K562 (cell line): Measurements from ENCODE around the gene CDS1.

Experiments used
- ARID2 ChIP-seq: fragments of 450-650 bp; IDR thresholded peaks from 2 replicates; pipeline ENCODE4 v1.6.1; 2017; ENCODE audit warnings: antibody characterized with exemption, mild to moderate bottlenecking
- CC2D1A ChIP-seq: fragments of 450-650 bp; IDR thresholded peaks from 2 replicates; pipeline ENCODE4 v1.6.1; 2017; ENCODE audit warnings: mild to moderate bottlenecking
- CREM ChIP-seq: IDR thresholded peaks from 2 replicates; pipeline ENCODE4 v1.6.1; 2014; ENCODE audit warnings: antibody characterized with exemption, low read depth
- CTCF ChIP-seq, 3 experiments: IDR thresholded peaks in 2 of 3; conservative IDR thresholded peaks in 1 of 3; 2 replicates each; pipeline ENCODE4 v1.5.1; 2011 to 2012; ENCODE audit warnings: low read length in 3 of 3, mild to moderate bottlenecking in 3 of 3, control low read depth in 2 of 3, improper control_type of control experiment in 1 of 3, inconsistent platforms in 1 of 3, low read depth in 1 of 3, mixed read lengths in 1 of 3, moderate library complexity in 1 of 3; ENCODE audit not compliant: insufficient read depth in 2 of 3
- ESRRA ChIP-seq: fragments of 450-650 bp; IDR thresholded peaks from 2 replicates; pipeline ENCODE4 v1.6.1; 2014; ENCODE audit warnings: low read depth, mild to moderate bottlenecking, moderate library complexity, borderline replicate concordance
- FOS ChIP-seq: IDR thresholded peaks from 3 replicates; pipeline ENCODE4 v1.6.1; 2011; ENCODE audit not compliant: insufficient read length; ENCODE audit errors: extremely low read depth
- FOXP1 ChIP-seq: sonication (generic); formaldehyde crosslinking; IDR thresholded peaks from 2 replicates; pipeline ENCODE4 v1.8.0; 2022; ENCODE audit warnings: mild to moderate bottlenecking, missing genetic modification reagents
- PCBP1 ChIP-seq: fragments of 200-400 bp; formaldehyde crosslinking; IDR thresholded peaks from 2 replicates; pipeline ENCODE4 v1.6.1; 2018; ENCODE audit warnings: mild to moderate bottlenecking, low read depth, low read length; ENCODE audit not compliant: poor library complexity, severe bottlenecking
- PKNOX1 ChIP-seq: fragments of 450-650 bp; IDR thresholded peaks from 2 replicates; pipeline ENCODE4 v1.6.1; 2016
- POLR2AphosphoS5 ChIP-seq: IDR thresholded peaks from 2 replicates; pipeline ENCODE4 v1.6.1; 2011; ENCODE audit warnings: mild to moderate bottlenecking, low read depth, low read length, moderate library complexity; ENCODE audit not compliant: control insufficient read depth, insufficient read depth
- PREB ChIP-seq: sonication (generic); formaldehyde crosslinking; IDR thresholded peaks from 2 replicates; pipeline ENCODE4 v1.8.1; 2023; ENCODE audit warnings: mild to moderate bottlenecking, missing genetic modification reagents
- RAD21 ChIP-seq, 2 experiments: fragments of 250-450 bp in 1 of 2; fragments of 450-650 bp in 1 of 2; sonication (Bioruptor Pico) in 1 of 2; formaldehyde crosslinking in 1 of 2; IDR thresholded peaks in 1 of 2; conservative IDR thresholded peaks in 1 of 2; 2 replicates each; pipeline versions ENCODE4 v1.4.0 to v1.8.0; 2020 to 2022; ENCODE audit warnings: mild to moderate bottlenecking in 2 of 2, moderate library complexity in 1 of 2
- ZNF274 ChIP-seq: IDR thresholded peaks from 2 replicates; pipeline ENCODE4 v1.6.1; 2011; ENCODE audit warnings: low read depth, mild to moderate bottlenecking, low read length, moderate library complexity, borderline replicate concordance
- ZNF655 ChIP-seq: fragments of 250-450 bp; sonication (Bioruptor Pico); IDR thresholded peaks from 2 replicates; pipeline ENCODE4 v1.5.0; 2021

- TF ChIP-seq ESRRA (no peak), CC2D1A (no peak), RAD21 (CRISPR knock-in tag; conservative IDR thresholded peaks at IDR 0.05 in 1 of 2, IDR thresholded peaks at IDR 0.05 in 1 of 2) (no peak), PKNOX1 (no peak), POLR2AphosphoS5 (no peak), ARID2 (no peak), ZNF655 (CRISPR knock-in tag) (no peak), FOXP1 (no peak), ZNF274 (no peak), CREM (no peak), FOS (no peak), PREB (CRISPR knock-in tag) (no peak), PCBP1 (no peak), CTCF (IDR thresholded peaks at IDR 0.05 in 2 of 3, conservative IDR thresholded peaks at IDR 0.05 in 1 of 3; ENCODE audit: insufficient read depth in 2 of 3, low read depth in 1 of 3, low read length in 3 of 3) (no peak)
These were observed 43.7 kb downstream of the CDS1 start for GRCh38 chr4:84626673-84627072.
